ENCODE measurements around the gene CNPY3. TPM values are rescaled to one million over a fixed set of nuclear protein-coding genes. Genes with fewer than 3 reads are reported as not detected.

Gene CNPY3
- polyA plus RNA-seq, 2 of the 4 experiments (the other 2 are of a cell fraction): 30.3 to 38.5 TPM

DNA sequence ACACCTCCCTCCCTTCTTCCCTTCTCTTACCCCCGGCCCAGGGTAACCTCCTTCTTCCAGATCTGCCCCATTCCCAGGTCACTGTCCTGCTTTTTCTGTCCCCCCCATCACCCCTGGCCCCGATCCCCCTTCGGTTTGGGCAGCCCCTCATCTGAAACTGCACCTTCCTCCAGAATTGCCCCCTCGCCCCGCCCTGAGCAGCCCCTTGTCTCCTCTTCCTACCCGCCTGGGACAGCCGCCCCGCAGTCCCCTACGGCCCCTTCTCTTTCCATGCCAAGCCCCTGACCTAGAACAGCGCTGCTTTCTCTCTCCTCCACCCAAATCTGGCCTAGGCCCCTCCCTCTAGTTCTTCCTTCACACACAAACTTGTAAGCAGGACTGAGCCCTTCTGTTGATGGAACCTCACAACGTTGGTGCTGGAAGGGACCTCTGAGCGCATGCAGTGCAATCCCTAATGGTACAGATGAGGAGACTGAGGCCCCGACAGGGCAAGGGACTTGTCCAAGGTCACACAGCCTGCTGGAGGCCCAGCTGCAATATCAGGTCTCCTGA lies 55.7 kb downstream of the CNPY3 start:
- FAIRE-seq (no peak), ATAC-seq (peak; percentile 4 to 5; a peak in 1 of 6 replicates), DNase-seq (ENCODE audit: low read depth in 1 of 2, low spot score in 1 of 2) (no peak)
- TF ChIP-seq MAFK (IDR thresholded peaks at IDR 0.05; ENCODE audit: partially characterized antibody) (no peak), REST (IDR thresholded peaks at IDR 0.05) (peak; percentile 42; the same call in 1 of the 2 replicates)
- 22% methylated on average over 10 of the region's 13 CpGs for WGBS (ENCODE audit: missing lambda C conversion rate)
- Histone ChIP-seq H3K4me3 (peak overlapping the region; percentile 67), H3K27ac (peak overlapping the region; percentile 80 to 93), H3K4me2 (peak overlapping the region; percentile 94), H3K9me3 (no peaks in the 10 kb centered on the region), H3K4me1 (0 out of 3 replicates have a peak, but pooled peaks cover 8% of the 10 kb centered on the region)
- POLR2A ChIA-PET: interaction anchor here (1.0 to 1.9 kb wide), 5 partner anchors 19 to 185 kb away, joined by 3 to 8 read pairs (median 5); partner anchors contain the start of gene CUL7
- CTCF ChIA-PET: interaction anchor here (1.0 to 1.5 kb wide), 2 partner anchors 11 to 158 kb away, joined by 5 read pairs; no protein-coding TSS in a partner anchor

DNA sequence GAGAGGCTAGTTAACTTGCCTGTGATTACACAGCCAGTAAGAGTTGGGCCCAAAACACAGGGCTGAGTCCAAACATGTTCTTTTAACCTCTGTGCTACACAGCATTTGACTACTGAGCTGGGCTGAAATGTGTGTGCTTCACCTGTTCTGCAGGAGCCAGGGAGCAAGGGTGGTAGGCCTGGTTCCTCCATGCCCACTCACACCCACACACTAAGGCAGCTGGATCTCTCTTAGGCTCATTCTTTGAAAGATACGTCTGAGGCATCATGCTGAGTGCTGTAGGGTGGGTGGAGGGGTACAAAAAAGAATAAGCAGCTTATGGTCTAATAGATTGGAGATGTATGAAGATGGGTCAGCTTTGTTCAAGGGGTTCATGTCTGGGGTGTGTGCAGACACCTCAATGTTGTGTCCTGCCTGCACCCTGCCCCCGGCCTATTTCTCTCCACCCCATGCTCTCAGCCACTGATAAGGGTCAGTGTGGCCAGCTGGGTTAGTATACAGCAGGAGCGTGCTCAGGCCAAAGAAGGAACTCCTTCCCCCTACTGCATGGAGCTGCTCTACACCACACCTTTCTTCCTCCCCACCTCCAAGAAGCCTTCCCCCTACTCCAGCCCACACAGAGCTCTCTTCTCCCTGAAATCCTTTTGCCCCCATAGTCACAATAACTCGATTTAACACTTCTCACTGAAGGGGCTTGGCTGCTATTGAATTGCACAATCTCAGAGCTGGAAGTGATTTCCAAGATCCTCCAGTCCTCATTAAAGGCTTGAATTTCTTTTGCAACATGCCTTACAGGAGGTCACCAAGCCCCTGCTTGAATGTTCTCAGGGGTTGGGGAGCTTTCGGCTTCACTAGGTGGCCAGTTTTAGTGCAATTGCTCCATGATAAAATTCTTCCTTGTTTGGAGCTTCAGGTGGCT lies 58.5 kb downstream of the CNPY3 start:
- H3K27ac ChIP-seq: no peak overlapping the region
- 92% methylated on average over 5 of the region's 5 CpGs for WGBS (ENCODE audit: missing lambda C conversion rate)
- POLR2A ChIA-PET: no interaction called here
- FAIRE-seq: no peak
- DNase-seq (ENCODE audit: low read depth in 1 of 2, low spot score in 1 of 2): no peak
- TF ChIP-seq NR3C1 (IDR thresholded peaks at IDR 0.05): no peak
- ATAC-seq: no peak
- H3K9me3 ChIP-seq: no peaks in the 10 kb centered on the region
- no peak overlapping the region for H3K4me2 ChIP-seq
- CTCF ChIA-PET: interaction anchor here (0.9 to 1.3 kb wide), 4 partner anchors 15 to 155 kb away, joined by 3 to 6 read pairs (median 4); no protein-coding TSS in a partner anchor
- no peak overlapping the region for H3K4me3 ChIP-seq
- 0 out of 3 replicates have a peak, but pooled peaks cover 8% of the 10 kb centered on the region for H3K4me1 ChIP-seq

DNA sequence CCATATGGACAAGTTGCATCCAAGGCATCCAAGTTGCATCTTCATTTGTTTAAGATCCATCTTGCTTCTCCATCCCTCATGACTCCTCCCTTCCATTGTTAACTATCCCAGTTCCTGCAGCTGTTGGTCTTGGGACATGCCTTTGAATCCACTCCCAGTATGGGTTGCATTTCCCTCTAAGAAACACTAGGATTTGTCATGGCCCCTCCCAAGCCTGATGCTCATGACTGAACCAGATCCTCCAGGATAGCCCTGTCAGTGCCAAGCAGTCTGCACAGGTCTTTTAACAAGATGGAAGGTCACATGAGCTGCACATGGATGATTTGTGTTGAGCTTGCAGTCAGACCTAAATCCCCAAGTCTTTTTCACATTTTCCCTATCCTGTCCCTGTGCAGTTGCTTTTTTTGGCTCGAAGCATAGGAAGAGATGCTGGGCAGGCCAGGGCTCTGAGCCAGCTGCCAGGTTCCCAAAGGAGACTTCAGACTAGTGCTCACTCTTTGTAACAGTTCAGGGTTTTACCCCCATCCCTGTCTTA lies 59.3 kb downstream of the CNPY3 start:
- Histone ChIP-seq H3K4me3 (no peak overlapping the region), H3K9me3 (no peaks in the 10 kb centered on the region), H3K4me1 (0 out of 3 replicates have a peak, but pooled peaks cover 8% of the 10 kb centered on the region), H3K27ac (no peak overlapping the region), H3K4me2 (no peak overlapping the region)
- ATAC-seq (no peak), DNase-seq (ENCODE audit: low read depth in 1 of 2, low spot score in 1 of 2) (no peak), FAIRE-seq (no peak)
- no peak for TF ChIP-seq GATA3 (IDR thresholded peaks at IDR 0.05; ENCODE audit: borderline replicate concordance)
- no peak for TF ChIP-seq HDAC2 (IDR thresholded peaks at IDR 0.05)
- TF ChIP-seq, protein P1, sequence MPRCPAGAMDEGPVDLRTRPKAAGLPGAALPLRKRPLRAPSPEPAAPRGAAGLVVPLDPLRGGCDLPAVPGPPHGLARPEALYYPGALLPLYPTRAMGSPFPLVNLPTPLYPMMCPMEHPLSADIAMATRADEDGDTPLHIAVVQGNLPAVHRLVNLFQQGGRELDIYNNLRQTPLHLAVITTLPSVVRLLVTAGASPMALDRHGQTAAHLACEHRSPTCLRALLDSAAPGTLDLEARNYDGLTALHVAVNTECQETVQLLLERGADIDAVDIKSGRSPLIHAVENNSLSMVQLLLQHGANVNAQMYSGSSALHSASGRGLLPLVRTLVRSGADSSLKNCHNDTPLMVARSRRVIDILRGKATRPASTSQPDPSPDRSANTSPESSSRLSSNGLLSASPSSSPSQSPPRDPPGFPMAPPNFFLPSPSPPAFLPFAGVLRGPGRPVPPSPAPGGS (IDR thresholded peaks at IDR 0.05): no peak
- TF ChIP-seq, protein P2, sequence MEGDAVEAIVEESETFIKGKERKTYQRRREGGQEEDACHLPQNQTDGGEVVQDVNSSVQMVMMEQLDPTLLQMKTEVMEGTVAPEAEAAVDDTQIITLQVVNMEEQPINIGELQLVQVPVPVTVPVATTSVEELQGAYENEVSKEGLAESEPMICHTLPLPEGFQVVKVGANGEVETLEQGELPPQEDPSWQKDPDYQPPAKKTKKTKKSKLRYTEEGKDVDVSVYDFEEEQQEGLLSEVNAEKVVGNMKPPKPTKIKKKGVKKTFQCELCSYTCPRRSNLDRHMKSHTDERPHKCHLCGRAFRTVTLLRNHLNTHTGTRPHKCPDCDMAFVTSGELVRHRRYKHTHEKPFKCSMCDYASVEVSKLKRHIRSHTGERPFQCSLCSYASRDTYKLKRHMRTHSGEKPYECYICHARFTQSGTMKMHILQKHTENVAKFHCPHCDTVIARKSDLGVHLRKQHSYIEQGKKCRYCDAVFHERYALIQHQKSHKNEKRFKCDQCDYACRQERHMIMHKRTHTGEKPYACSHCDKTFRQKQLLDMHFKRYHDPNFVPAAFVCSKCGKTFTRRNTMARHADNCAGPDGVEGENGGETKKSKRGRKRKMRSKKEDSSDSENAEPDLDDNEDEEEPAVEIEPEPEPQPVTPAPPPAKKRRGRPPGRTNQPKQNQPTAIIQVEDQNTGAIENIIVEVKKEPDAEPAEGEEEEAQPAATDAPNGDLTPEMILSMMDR (IDR thresholded peaks at IDR 0.05): no peak
- no peak for TF ChIP-seq MAX (IDR thresholded peaks at IDR 0.05)
- TF ChIP-seq CBX8 (IDR thresholded peaks at IDR 0.05): no peak
- no peak for TF ChIP-seq JUN (IDR thresholded peaks at IDR 0.05)
- CTCF ChIA-PET: interaction anchor here (0.9 to 1.3 kb wide), 2 partner anchors 15 to 66 kb away, joined by 3 to 5 read pairs; no protein-coding TSS in a partner anchor
- WGBS (ENCODE audit: missing lambda C conversion rate): 100% methylated on average over 1 of the region's 1 CpG
- POLR2A ChIA-PET: no interaction called here

Other genes starting within 250 kb of the CNPY3 start
- gene PRPH2, start 206.9 kb upstream of the CNPY3 start, polyA plus RNA-seq (2011; rRNA removed): not detected in 2 replicates
- not detected in 3 replicates for gene PRPH2, start 206.9 kb upstream of the CNPY3 start, polyA plus RNA-seq (2017; fragmentation: RNase III; extraction: RNeasy Plus Mini Kit Qiagen cat#74134 plus additional on column Dnase treatment)
- gene TBCC, start 183.4 kb upstream of the CNPY3 start, polyA plus RNA-seq (2011; rRNA removed): 10.2 and 10.3 TPM in 2 replicates
- gene TBCC, start 183.4 kb upstream of the CNPY3 start, polyA plus RNA-seq (2017; fragmentation: RNase III; extraction: RNeasy Plus Mini Kit Qiagen cat#74134 plus additional on column Dnase treatment): 12.3 to 13.3 TPM (median 12.4 TPM) in 3 replicates
- gene BICRAL, start 147.4 kb upstream of the CNPY3 start, polyA plus RNA-seq (2011; rRNA removed): 8.6 and 9.0 TPM in 2 replicates
- gene BICRAL, start 147.4 kb upstream of the CNPY3 start, polyA plus RNA-seq (2017; fragmentation: RNase III; extraction: RNeasy Plus Mini Kit Qiagen cat#74134 plus additional on column Dnase treatment): 2.9 to 3.5 TPM (median 3.3 TPM) in 3 replicates
- gene RPL7L1, start 49.9 kb upstream of the CNPY3 start, polyA plus RNA-seq (2011; rRNA removed): 46.4 and 65.2 TPM in 2 replicates
- 82.5 to 101 TPM (median 84.1 TPM) in 3 replicates for gene RPL7L1, start 49.9 kb upstream of the CNPY3 start, polyA plus RNA-seq (2017; fragmentation: RNase III; extraction: RNeasy Plus Mini Kit Qiagen cat#74134 plus additional on column Dnase treatment)
- gene PTCRA, start 13.4 kb upstream of the CNPY3 start, polyA plus RNA-seq (2011; rRNA removed): not detected in 2 replicates
- not detected in 3 replicates for gene PTCRA, start 13.4 kb upstream of the CNPY3 start, polyA plus RNA-seq (2017; fragmentation: RNase III; extraction: RNeasy Plus Mini Kit Qiagen cat#74134 plus additional on column Dnase treatment)
- gene GNMT, start 31.3 kb downstream of the CNPY3 start, polyA plus RNA-seq (2011; rRNA removed): 0.12 TPM in 2 replicates
- 0.23 to 0.32 TPM (median 0.31 TPM) in 3 replicates for gene GNMT, start 31.3 kb downstream of the CNPY3 start, polyA plus RNA-seq (2017; fragmentation: RNase III; extraction: RNeasy Plus Mini Kit Qiagen cat#74134 plus additional on column Dnase treatment)
- gene PEX6, start 49.7 kb downstream of the CNPY3 start, polyA plus RNA-seq (2011; rRNA removed): 4.6 TPM in 2 replicates
- gene PEX6, start 49.7 kb downstream of the CNPY3 start, polyA plus RNA-seq (2017; fragmentation: RNase III; extraction: RNeasy Plus Mini Kit Qiagen cat#74134 plus additional on column Dnase treatment): 8.3 to 9.5 TPM (median 8.6 TPM) in 3 replicates
- 34.6 and 41.6 TPM in 2 replicates for gene PPP2R5D, start 55.1 kb downstream of the CNPY3 start, polyA plus RNA-seq (2011; rRNA removed)
- gene PPP2R5D, start 55.1 kb downstream of the CNPY3 start, polyA plus RNA-seq (2017; fragmentation: RNase III; extraction: RNeasy Plus Mini Kit Qiagen cat#74134 plus additional on column Dnase treatment): 25.8 to 26.5 TPM (median 26.0 TPM) in 3 replicates
- gene MEA1, start 84.5 kb downstream of the CNPY3 start, polyA plus RNA-seq (2011; rRNA removed): 58.6 and 63.4 TPM in 2 replicates
- gene MEA1, start 84.5 kb downstream of the CNPY3 start, polyA plus RNA-seq (2017; fragmentation: RNase III; extraction: RNeasy Plus Mini Kit Qiagen cat#74134 plus additional on column Dnase treatment): 90.1 to 94.3 TPM (median 92.8 TPM) in 3 replicates
- gene KLHDC3, start 84.8 kb downstream of the CNPY3 start, polyA plus RNA-seq (2011; rRNA removed): 18.8 and 21.3 TPM in 2 replicates
- 25.5 to 28.0 TPM (median 26.9 TPM) in 3 replicates for gene KLHDC3, start 84.8 kb downstream of the CNPY3 start, polyA plus RNA-seq (2017; fragmentation: RNase III; extraction: RNeasy Plus Mini Kit Qiagen cat#74134 plus additional on column Dnase treatment)
- 51.9 and 52.3 TPM in 2 replicates for gene RRP36, start 92.1 kb downstream of the CNPY3 start, polyA plus RNA-seq (2011; rRNA removed)
- 54.0 to 56.2 TPM (median 55.7 TPM) in 3 replicates for gene RRP36, start 92.1 kb downstream of the CNPY3 start, polyA plus RNA-seq (2017; fragmentation: RNase III; extraction: RNeasy Plus Mini Kit Qiagen cat#74134 plus additional on column Dnase treatment)
- gene CUL7, start 124.4 kb downstream of the CNPY3 start, polyA plus RNA-seq (2011; rRNA removed): 12.1 and 14.6 TPM in 2 replicates
- gene CUL7, start 124.4 kb downstream of the CNPY3 start, polyA plus RNA-seq (2017; fragmentation: RNase III; extraction: RNeasy Plus Mini Kit Qiagen cat#74134 plus additional on column Dnase treatment): 8.1 to 10.6 TPM (median 10.0 TPM) in 3 replicates
- 20.9 and 33.7 TPM in 2 replicates for gene MRPL2, start 130.0 kb downstream of the CNPY3 start, polyA plus RNA-seq (2011; rRNA removed)
- gene MRPL2, start 130.0 kb downstream of the CNPY3 start, polyA plus RNA-seq (2017; fragmentation: RNase III; extraction: RNeasy Plus Mini Kit Qiagen cat#74134 plus additional on column Dnase treatment): 50.9 to 55.6 TPM (median 51.9 TPM) in 3 replicates
- 8.4 and 10.0 TPM in 2 replicates for gene KLC4, start 130.2 kb downstream of the CNPY3 start, polyA plus RNA-seq (2011; rRNA removed)
- gene KLC4, start 130.2 kb downstream of the CNPY3 start, polyA plus RNA-seq (2017; fragmentation: RNase III; extraction: RNeasy Plus Mini Kit Qiagen cat#74134 plus additional on column Dnase treatment): 7.7 to 11.8 TPM (median 9.9 TPM) in 3 replicates
- gene PTK7, start 146.8 kb downstream of the CNPY3 start, polyA plus RNA-seq (2011; rRNA removed): 2.8 and 3.4 TPM in 2 replicates
- gene PTK7, start 146.8 kb downstream of the CNPY3 start, polyA plus RNA-seq (2017; fragmentation: RNase III; extraction: RNeasy Plus Mini Kit Qiagen cat#74134 plus additional on column Dnase treatment): 4.5 to 5.7 TPM (median 5.6 TPM) in 3 replicates
- 16.2 and 16.7 TPM in 2 replicates for gene SRF, start 241.8 kb downstream of the CNPY3 start, polyA plus RNA-seq (2011; rRNA removed)
- gene SRF, start 241.8 kb downstream of the CNPY3 start, polyA plus RNA-seq (2017; fragmentation: RNase III; extraction: RNeasy Plus Mini Kit Qiagen cat#74134 plus additional on column Dnase treatment): 14.0 to 15.7 TPM (median 14.2 TPM) in 3 replicates